Activated T-helper 2 cell treated with anti-CD3 and anti-CD28 coated beads, Interferon-gamma antibody, Interleukin-2, Interleukin-4, amounts not matched to agents 10 μg/mL and 5 μg/mL and 100 μg/mL, durations not matched to agents 14 hours and 24 hours and 36 hours (primary cell): ENCODE data around the gene GARNL3. TPM values are rescaled to one million over a fixed set of nuclear protein-coding genes. Genes with fewer than 3 reads are reported as not detected.

Experiments
- DNase-seq: peaks from one replicate; pipeline ENCODE4 v3.0.0; 2021; ENCODE audit warnings: low spot score
- H3K27ac Mint-ChIP-seq: one replicate; pipeline ENCODE4 v1.8.0; 2021; ENCODE audit warnings: mixed read lengths
- H3K27me3 Mint-ChIP-seq: one replicate; pipeline ENCODE4 v1.8.0; 2021; ENCODE audit warnings: low read depth, mixed read lengths
- H3K36me3 Mint-ChIP-seq: one replicate; pipeline ENCODE4 v1.8.0; 2021; ENCODE audit warnings: low read depth, mixed read lengths
- H3K4me1 Mint-ChIP-seq: one replicate; pipeline ENCODE4 v1.8.0; 2021; ENCODE audit warnings: low read depth, mixed read lengths
- H3K4me3 Mint-ChIP-seq: one replicate; pipeline ENCODE4 v1.8.0; 2021; ENCODE audit warnings: low read depth, mild to moderate bottlenecking, moderate library complexity, mixed read lengths
- H3K9me3 Mint-ChIP-seq: one replicate; pipeline ENCODE4 v1.8.0; 2021; ENCODE audit warnings: mixed read lengths
- intact Hi-C: fragments of 100-400 bp; cut with micrococcal nuclease; formaldehyde crosslinking; loops from one replicate; pipeline ENCODE4 v1.15.1; 2023
- total RNA-seq: library from RNA; stranded (reverse); gene quantifications from 2 replicates; pipeline ENCODE4 v1.2.3, GENCODE V29; 2022

GARNL3 gene
- total RNA-seq, 1 donor from 2014 or later = 1.9 TPM

GRCh38 chr9:127405344-127406125 is 141.0 kb downstream of the GARNL3 start:
- peaks cover 1% of the 10 kb centered on the region for H3K27me3 Mint-ChIP-seq
- no peak for DNase-seq
- intact Hi-C loops = no loop called here

GRCh38 chr9:127406799-127407491 is 142.4 kb downstream of the GARNL3 start:
- no peak for DNase-seq
- Mint-ChIP-seq H3K9me3 (no peaks in the 10 kb centered on the region), H3K4me3 (no peak overlapping the region), H3K36me3 (no peaks in the 10 kb centered on the region), H3K27ac (no peak overlapping the region), H3K27me3 (peaks cover 1% of the 10 kb centered on the region), H3K4me1 (no peaks in the 10 kb centered on the region)
- intact Hi-C loops = no loop called here

More at GRCh38 chr9:127405344-127406125, 141.0 kb downstream of the GARNL3 start:
- Mint-ChIP-seq H3K27ac (no peak overlapping the region), H3K9me3 (no peaks in the 10 kb centered on the region), H3K4me3 (no peak overlapping the region), H3K36me3 (no peaks in the 10 kb centered on the region), H3K4me1 (no peaks in the 10 kb centered on the region)

- intact Hi-C loops = no loop called here
- Mint-ChIP-seq H3K4me3 (no peak overlapping the region), H3K27me3 (peaks cover 1% of the 10 kb centered on the region), H3K27ac (no peak overlapping the region), H3K36me3 (no peaks in the 10 kb centered on the region), H3K4me1 (no peaks in the 10 kb centered on the region), H3K9me3 (no peaks in the 10 kb centered on the region)
- DNase-seq = no peak
Measured at GRCh38 chr9:127407492-127407843, 142.9 kb downstream of the GARNL3 start.

- Mint-ChIP-seq H3K4me1 (no peaks in the 10 kb centered on the region), H3K36me3 (no peaks in the 10 kb centered on the region), H3K27me3 (peaks cover 10% of the 10 kb centered on the region), H3K9me3 (no peaks in the 10 kb centered on the region), H3K27ac (no peak overlapping the region), H3K4me3 (no peak overlapping the region)
- intact Hi-C loops = no loop called here
- no peak for DNase-seq
Measured at GRCh38 chr9:127411122-127411521, 146.5 kb downstream of the GARNL3 start.

- Mint-ChIP-seq H3K36me3 (no peaks in the 10 kb centered on the region), H3K4me3 (no peak overlapping the region), H3K9me3 (no peaks in the 10 kb centered on the region), H3K4me1 (no peaks in the 10 kb centered on the region), H3K27me3 (peaks cover 10% of the 10 kb centered on the region), H3K27ac (no peak overlapping the region)
- intact Hi-C loops = no loop called here
- no peak for DNase-seq
Measured at GRCh38 chr9:127415141-127415540, 150.6 kb downstream of the GARNL3 start.

GRCh38 chr9:127415657-127416056 is 151.1 kb downstream of the GARNL3 start:
- H3K9me3 Mint-ChIP-seq = no peaks in the 10 kb centered on the region
- no peaks in the 10 kb centered on the region for H3K4me1 Mint-ChIP-seq
- H3K27me3 Mint-ChIP-seq = peaks cover 10% of the 10 kb centered on the region
- no peak overlapping the region for H3K4me3 Mint-ChIP-seq
- DNase-seq = no peak
- intact Hi-C loops = no loop called here
- no peaks in the 10 kb centered on the region for H3K36me3 Mint-ChIP-seq
- no peak overlapping the region for H3K27ac Mint-ChIP-seq

GRCh38 chr9:127417131-127418036 is 152.8 kb downstream of the GARNL3 start:
- Mint-ChIP-seq H3K4me3 (no peak overlapping the region), H3K27ac (no peak overlapping the region), H3K9me3 (no peaks in the 10 kb centered on the region), H3K4me1 (no peaks in the 10 kb centered on the region), H3K27me3 (peaks cover 10% of the 10 kb centered on the region), H3K36me3 (no peaks in the 10 kb centered on the region)
- intact Hi-C loops = no loop called here
- no peak for DNase-seq

GRCh38 chr9:127418037-127418471 is 153.5 kb downstream of the GARNL3 start:
- DNase-seq = no peak
- no peak overlapping the region for H3K27ac Mint-ChIP-seq
- H3K4me1 Mint-ChIP-seq = peaks cover 2% of the 10 kb centered on the region
- no peaks in the 10 kb centered on the region for H3K36me3 Mint-ChIP-seq
- peaks cover 10% of the 10 kb centered on the region for H3K27me3 Mint-ChIP-seq
- H3K9me3 Mint-ChIP-seq = no peaks in the 10 kb centered on the region
- intact Hi-C loops = no loop called here
- H3K4me3 Mint-ChIP-seq = no peak overlapping the region

GRCh38 chr9:127419348-127419747 is 154.8 kb downstream of the GARNL3 start:
- DNase-seq = no peak
- Mint-ChIP-seq H3K27me3 (peaks cover 7% of the 10 kb centered on the region), H3K9me3 (no peaks in the 10 kb centered on the region), H3K27ac (no peak overlapping the region), H3K4me1 (peaks cover 8% of the 10 kb centered on the region), H3K4me3 (no peak overlapping the region), H3K36me3 (peaks cover 2% of the 10 kb centered on the region)
- intact Hi-C loops = no loop called here

GRCh38 chr9:127421057-127421456 is 156.5 kb downstream of the GARNL3 start:
- Mint-ChIP-seq H3K4me1 (peaks cover 17% of the 10 kb centered on the region), H3K9me3 (no peaks in the 10 kb centered on the region), H3K4me3 (no peak overlapping the region), H3K27ac (no peak overlapping the region), H3K27me3 (peaks cover 1% of the 10 kb centered on the region), H3K36me3 (peaks cover 11% of the 10 kb centered on the region)
- intact Hi-C loops = loop anchor here (10.0 kb wide), 2 partner anchors 206 to 354 kb away; partner anchors contain the start of gene SH2D3C
- DNase-seq = no peak

GRCh38 chr9:127422133-127422782 is 157.7 kb downstream of the GARNL3 start:
- DNase-seq = no peak
- Mint-ChIP-seq H3K36me3 (peaks cover 19% of the 10 kb centered on the region), H3K27me3 (no peaks in the 10 kb centered on the region), H3K4me3 (peak overlapping the region; percentile 98), H3K4me1 (peaks cover 26% of the 10 kb centered on the region), H3K9me3 (no peaks in the 10 kb centered on the region), H3K27ac (no peak overlapping the region)
- intact Hi-C loops = loop anchor here (10.0 kb wide), 2 partner anchors 207 to 353 kb away; partner anchors contain the start of gene SH2D3C

GRCh38 chr9:127422787-127423186 is 158.2 kb downstream of the GARNL3 start:
- H3K4me1 Mint-ChIP-seq = peaks cover 28% of the 10 kb centered on the region
- no peak overlapping the region for H3K27ac Mint-ChIP-seq
- no peaks in the 10 kb centered on the region for H3K9me3 Mint-ChIP-seq
- intact Hi-C loops = loop anchor here (10.0 kb wide), 2 partner anchors 208 to 352 kb away; partner anchors contain the start of gene SH2D3C
- H3K4me3 Mint-ChIP-seq = peak overlapping the region; percentile 98
- DNase-seq = no peak
- H3K27me3 Mint-ChIP-seq = no peaks in the 10 kb centered on the region
- H3K36me3 Mint-ChIP-seq = peaks cover 20% of the 10 kb centered on the region
